HG03045 (cell line): Measurements from ENCODE around the gene KCNAB3.
"Not testable (repeated sequence)": the region's sequence is repeated elsewhere in the genome, so short reads cannot be mapped to it uniquely, and the experiment has no call there.

Experiments
- ATAC-seq: cut with Tn5 transposase; IDR thresholded peaks from one replicate; pipeline ENCODE4 v1.9.1; 2021; ENCODE audit warnings: mild to moderate bottlenecking, moderate library complexity; ENCODE audit not compliant: unreplicated experiment

The KCNAB3 gene

GRCh38 chr17:7929158-7930023 lies at the start of gene KCNAB3:
KCNAB3 (minus strand) TSS chr17:7929856; CDS start chr17:7929435, 421 bp downstream.
- no peak for ATAC-seq

- no peak for ATAC-seq
Measured at GRCh38 chr17:7977805-7978204, 48.1 kb upstream of the KCNAB3 start.

- ATAC-seq = no peak
Measured at GRCh38 chr17:7977039-7977438, 47.4 kb upstream of the KCNAB3 start.

GRCh38 chr17:7974638-7975131 lies 45.0 kb upstream of the KCNAB3 start:
- no peak for ATAC-seq

- no peak for ATAC-seq
Measured at GRCh38 chr17:7972131-7972785, 42.6 kb upstream of the KCNAB3 start.

- ATAC-seq = no peak
Measured at GRCh38 chr17:7971651-7972050, 42.0 kb upstream of the KCNAB3 start.

DNA sequence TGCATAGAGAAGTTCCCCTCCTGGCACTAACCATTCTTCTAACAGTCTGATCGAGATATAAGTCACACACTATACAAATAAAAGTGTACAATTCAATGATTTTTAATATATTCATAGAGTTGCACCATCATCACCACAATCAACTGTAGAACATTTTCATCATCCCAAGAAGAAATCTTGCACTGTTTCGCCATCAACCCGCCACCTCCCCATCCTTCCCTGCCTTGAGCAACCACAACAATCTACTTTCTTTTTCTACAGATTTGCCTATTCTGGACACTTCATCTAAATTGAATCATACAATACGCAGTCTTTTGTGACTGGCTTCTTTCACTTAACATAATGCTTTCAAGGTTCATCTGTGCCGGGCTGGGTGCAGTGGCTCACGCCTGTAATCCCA lies 39.8 kb upstream of the KCNAB3 start:
- no peak for ATAC-seq

GRCh38 chr17:7967751-7968150 lies 38.1 kb upstream of the KCNAB3 start:
- ATAC-seq = no peak

- ATAC-seq = no peak
Measured at GRCh38 chr17:7961421-7961820, 31.8 kb upstream of the KCNAB3 start.

DNA sequence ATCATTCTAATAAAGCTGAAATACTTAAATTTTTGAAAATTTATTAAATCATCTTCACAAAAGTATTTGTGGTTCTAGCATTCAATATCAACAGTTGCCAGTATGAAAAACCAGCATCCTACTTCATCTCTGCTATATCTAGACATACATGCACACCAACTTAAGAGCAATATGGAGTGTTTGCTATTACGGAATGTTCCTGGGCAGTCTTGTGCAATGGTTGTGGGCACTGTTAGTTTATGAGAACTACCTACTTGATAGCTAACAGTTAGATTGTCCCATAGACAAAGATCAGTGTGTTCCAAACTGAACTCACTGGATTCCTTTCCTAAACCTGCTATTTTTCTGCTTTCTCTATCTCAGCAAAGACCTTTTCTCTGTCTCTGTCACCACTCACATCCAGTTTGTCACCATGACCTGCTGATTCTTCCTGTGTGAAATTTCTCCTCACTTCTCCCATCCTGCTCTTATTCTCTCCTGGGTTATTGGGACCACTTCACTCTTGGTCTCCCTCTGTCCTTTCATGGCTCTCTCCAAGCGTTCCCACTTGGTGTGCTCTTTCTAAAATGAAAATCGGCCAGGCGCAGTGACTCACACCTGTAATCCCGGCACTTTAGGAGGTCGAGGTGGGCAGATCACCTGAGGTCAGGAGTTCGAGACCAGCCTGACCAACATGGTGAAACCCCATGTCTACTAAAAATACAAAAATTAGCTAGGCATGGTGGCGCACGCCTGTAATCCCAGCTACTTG lies 30.0 kb upstream of the KCNAB3 start:
- ATAC-seq = no peak

- ATAC-seq = no peak
Measured at GRCh38 chr17:7956228-7956965, 26.7 kb upstream of the KCNAB3 start.

- no peak for ATAC-seq
Measured at GRCh38 chr17:7955414-7956227, 26.0 kb upstream of the KCNAB3 start.

GRCh38 chr17:7953266-7953665 lies 23.6 kb upstream of the KCNAB3 start:
- not testable (repeated sequence) for ATAC-seq

- ATAC-seq = no peak
Measured at GRCh38 chr17:7951143-7951792, 21.6 kb upstream of the KCNAB3 start.

GRCh38 chr17:7950578-7950977 lies 20.9 kb upstream of the KCNAB3 start:
- ATAC-seq = no peak

DNA sequence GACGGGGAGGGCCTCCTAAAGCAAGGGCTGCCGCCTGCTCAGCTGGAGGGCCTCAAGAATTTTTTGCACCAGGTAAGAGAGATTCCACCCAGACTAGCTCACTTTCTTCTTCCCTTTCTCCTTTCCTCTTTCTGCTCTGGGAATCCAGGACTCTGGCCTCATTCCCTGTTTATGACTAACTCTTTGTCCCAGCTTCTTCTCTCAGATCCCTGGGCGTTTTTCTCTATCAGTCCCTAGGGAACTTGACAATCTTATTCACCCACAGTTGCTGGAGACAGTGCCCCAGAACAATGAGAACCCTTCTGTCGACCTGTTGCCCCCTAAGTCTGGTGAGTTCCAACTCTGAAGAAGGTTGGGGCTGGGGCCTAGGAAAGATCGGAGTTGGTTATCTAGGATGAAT lies 18.0 kb upstream of the KCNAB3 start:
- no peak for ATAC-seq

- ATAC-seq = no peak
Measured at GRCh38 chr17:7946441-7946840, 16.8 kb upstream of the KCNAB3 start.

- ATAC-seq = no peak
Measured at GRCh38 chr17:7945651-7946050, 16.0 kb upstream of the KCNAB3 start.

DNA sequence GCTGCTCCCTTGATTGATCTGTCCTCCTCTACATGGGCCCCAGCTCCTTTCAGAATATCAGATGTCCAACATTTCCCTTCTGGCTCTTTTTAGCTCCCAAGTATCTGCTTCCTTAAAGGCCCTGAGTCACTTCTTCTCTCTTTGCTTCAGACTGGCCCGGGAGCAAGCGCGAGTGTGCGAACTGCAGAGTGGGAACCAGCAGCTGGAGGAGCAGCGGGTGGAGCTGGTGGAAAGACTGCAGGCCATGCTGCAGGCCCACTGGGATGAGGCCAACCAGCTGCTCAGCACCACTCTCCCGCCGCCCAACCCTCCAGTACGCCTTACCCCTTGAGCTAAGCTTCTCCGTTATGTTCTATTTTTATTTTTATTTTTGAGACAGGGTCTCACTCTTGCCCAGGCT lies 14.7 kb upstream of the KCNAB3 start:
- ATAC-seq = no peak
